GM21390 (cell line): ENCODE data around the gene TALDO1.

Source experiments
- ATAC-seq: cut with Tn5 transposase; IDR thresholded peaks from one replicate; pipeline ENCODE4 v1.9.1; 2021; ENCODE audit not compliant: unreplicated experiment

Gene TALDO1

DNA sequence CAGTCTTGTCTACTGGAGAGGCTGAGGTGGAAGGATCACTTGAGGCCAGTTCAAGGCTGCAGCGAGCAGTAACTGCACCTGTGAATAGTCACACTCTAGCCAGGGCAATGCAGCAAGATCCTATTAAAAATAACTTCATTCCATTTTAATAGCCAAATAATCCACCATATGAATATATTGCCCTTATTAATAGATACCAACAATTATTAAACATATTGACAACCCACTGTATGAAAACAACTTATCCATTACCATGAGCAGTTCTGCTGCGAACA lies 19.6 kb downstream of the TALDO1 start:
- ATAC-seq, result no peak

GRCh38 chr11:767238-767637 lies 20.0 kb downstream of the TALDO1 start:
- no peak for ATAC-seq

GRCh38 chr11:769887-770641 lies 22.8 kb downstream of the TALDO1 start:
- no peak for ATAC-seq

GRCh38 chr11:770642-771616 lies 23.7 kb downstream of the TALDO1 start:
- no peak for ATAC-seq

- ATAC-seq, result no peak
Measured at GRCh38 chr11:771617-772204, 24.4 kb downstream of the TALDO1 start.

DNA sequence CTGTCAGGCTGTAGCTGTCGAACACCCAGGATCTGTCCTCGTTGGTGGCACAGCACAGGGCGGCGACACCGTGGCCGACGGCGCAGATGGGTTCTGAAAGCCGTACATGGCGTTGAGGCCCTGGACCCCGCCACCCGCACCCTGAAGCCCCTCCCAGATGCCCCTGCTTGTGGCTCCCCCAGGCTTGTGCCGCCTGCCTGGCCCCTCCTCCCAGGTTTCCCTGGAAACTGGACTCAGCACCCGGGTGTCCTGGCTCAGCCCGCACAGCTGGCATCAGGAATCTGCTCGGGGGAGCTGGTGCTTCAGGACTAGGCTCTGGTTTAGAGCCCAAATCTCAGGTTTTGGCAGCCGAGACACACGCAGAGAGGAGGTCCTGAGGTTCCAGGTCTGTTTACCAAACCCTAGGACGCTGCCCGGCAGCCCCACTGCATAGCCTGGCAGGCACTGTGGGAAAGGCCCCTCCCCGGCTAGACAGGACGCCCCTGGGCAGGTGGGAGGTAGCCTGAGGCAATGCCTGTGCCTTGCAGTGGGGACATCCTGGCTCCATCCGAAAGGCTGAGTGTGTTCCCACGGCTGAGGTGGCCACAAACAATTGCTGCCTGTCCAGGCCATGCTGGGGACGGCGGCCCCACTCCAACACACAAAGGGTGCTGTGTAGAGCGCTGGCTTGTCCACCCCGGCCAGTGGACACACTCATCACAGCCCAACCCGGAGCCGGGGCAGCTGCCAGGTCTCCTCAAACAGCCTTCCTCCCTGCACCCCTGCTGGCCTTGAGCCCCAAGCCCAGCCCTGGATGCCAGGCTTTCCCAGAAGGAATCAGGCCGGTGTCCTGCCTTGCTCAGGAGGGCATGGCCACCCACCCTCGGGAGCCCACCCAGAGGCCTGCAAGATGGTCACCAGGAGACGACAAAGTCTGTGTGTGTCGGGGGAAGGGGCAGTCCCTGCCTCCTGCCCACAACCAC lies 25.4 kb downstream of the TALDO1 start:
- ATAC-seq, result no peak

- no peak for ATAC-seq
Measured at GRCh38 chr11:773425-773824, 26.2 kb downstream of the TALDO1 start.

- no peak for ATAC-seq
Measured at GRCh38 chr11:773830-774229, 26.6 kb downstream of the TALDO1 start.

- ATAC-seq, result no peak
Measured at GRCh38 chr11:774873-775592, 27.8 kb downstream of the TALDO1 start.

DNA sequence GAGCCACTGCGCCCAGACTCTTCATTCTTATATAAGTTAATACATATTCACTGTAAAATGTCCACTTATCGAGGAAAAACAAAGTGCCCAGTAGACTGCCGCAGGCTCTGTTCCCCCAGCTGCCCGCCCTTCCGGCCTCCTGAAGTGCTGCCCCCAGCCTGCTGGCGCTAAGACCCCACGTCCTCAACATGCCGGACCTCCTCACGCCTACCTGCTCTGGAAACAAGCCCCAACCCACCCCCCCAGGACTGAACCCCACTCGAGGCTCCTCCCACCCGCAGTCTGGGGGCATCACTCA lies 28.9 kb downstream of the TALDO1 start:
- ATAC-seq, result no peak

GRCh38 chr11:776561-777287 lies 29.5 kb downstream of the TALDO1 start:
- ATAC-seq, result peak; percentile 26

- ATAC-seq, result peak; percentile 59
Measured at GRCh38 chr11:777288-778255, 30.3 kb downstream of the TALDO1 start, which contains the start of gene GATD1. TSS of gene GATD1 (minus strand) at chr11:777487. CDS start at chr11:777462, 25 bp downstream.

DNA sequence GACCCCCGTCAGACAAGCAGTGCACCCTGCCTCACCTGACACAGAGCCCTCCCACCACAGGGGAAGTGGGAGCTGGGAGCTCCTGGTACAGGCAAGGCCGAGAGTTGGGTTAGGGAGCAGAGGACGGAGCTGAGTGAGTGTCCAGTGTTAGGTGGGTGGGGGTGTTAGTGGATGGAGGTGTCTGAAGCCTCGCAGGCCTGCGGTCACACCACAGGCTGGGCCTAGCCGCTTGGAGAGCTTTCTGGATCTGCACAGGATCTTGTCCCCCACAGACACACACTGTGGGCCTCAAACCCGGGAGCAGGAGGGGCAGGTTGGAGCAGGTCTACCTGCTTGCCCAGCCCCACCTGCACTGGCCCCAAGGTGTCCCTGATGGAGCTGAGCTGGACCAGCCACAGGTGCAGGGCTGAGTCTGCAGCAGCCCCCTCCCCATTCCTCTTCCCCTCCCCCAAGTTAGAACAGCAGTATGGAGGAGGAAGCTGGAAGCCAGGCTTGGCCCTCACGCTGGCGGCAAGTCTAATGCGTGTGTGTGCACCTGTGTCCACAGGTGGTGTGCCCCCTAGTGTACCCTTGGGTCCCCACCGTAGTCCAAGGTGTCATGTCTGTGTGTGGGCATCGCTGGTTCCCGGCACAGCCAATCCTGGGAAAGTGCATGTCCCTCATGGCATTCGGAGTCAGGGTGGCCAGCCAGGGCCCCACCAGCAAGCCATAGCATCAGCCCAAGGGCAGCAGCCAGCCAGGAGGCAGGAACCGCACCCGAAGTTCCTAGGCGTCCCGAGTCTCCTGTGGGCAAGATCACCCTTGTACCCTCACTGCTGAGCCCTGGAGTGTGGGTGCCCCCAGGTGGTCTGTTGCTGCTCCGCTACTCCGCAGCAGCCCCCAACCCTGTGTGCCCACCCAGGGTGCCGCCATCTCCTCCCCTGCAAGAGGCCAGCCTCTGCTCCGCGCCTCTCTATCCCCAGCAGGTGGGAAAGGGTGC lies 32.0 kb downstream of the TALDO1 start:
- ATAC-seq, result no peak

GRCh38 chr11:779955-780532 lies 32.8 kb downstream of the TALDO1 start:
- ATAC-seq, result no peak

- no peak for ATAC-seq
Measured at GRCh38 chr11:782264-783174, 35.3 kb downstream of the TALDO1 start.

- ATAC-seq, result no peak
Measured at GRCh38 chr11:783581-784015, 36.3 kb downstream of the TALDO1 start.
